ENCODE results near the gene SOCS3. TPM values are rescaled to one million over a fixed set of nuclear protein-coding genes. Genes with fewer than 3 reads are reported as not detected.
A peak's percentile ranks its signal among the peaks of the same experiment; 100 is the strongest.

Gene SOCS3
- total RNA-seq, 4 donors from 2014 or later = 3.2 to 125 (median 20.8) TPM

- peaks cover 0 to 98% (median 0%) of the 10 kb centered on the region in 3 donors for H3K36me3 ChIP-seq
Measured at GRCh38 chr17:78399693-78400144, 39.8 kb upstream of the SOCS3 start.

DNA sequence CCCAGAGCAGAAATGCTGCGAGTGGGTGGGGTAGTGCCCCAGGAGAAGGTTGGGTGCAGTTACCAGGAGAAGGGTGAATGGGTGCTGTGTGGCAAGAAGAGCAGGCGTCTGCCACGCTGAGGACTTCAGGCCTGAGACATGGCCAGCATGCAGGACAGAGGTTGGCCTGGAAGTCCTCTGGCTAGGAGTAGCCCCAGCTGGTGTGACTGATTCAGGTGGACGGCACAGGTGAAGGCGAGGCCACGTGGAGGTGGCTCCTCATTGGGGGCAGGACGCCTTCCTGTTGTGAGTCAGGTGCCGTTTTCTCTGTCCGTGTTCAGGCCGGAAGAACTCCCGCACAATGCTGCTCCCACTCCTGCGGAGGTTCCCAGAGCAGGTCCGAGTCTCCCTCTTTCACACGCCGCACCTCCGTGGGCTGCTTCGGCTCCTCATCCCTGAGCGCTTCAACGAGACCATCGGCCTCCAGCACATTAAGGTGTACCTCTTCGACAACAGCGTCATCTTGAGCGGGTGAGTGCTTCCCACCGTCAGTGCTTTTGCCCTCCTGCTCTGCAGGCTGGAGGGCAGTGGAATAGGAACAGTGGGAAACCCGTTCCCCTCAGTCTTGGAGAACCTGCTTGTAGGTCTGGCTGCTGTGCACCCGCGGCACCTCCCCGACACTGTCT is 39.3 kb upstream of the SOCS3 start:
- no peaks in the 10 kb centered on the region for H3K4me1 ChIP-seq
- H3K36me3 ChIP-seq = peaks cover 0 to 98% (median 0%) of the 10 kb centered on the region in 3 donors
- no peak for TF ChIP-seq POLR2A (IDR thresholded peaks at IDR 0.05)
- TF ChIP-seq, protein P1, sequence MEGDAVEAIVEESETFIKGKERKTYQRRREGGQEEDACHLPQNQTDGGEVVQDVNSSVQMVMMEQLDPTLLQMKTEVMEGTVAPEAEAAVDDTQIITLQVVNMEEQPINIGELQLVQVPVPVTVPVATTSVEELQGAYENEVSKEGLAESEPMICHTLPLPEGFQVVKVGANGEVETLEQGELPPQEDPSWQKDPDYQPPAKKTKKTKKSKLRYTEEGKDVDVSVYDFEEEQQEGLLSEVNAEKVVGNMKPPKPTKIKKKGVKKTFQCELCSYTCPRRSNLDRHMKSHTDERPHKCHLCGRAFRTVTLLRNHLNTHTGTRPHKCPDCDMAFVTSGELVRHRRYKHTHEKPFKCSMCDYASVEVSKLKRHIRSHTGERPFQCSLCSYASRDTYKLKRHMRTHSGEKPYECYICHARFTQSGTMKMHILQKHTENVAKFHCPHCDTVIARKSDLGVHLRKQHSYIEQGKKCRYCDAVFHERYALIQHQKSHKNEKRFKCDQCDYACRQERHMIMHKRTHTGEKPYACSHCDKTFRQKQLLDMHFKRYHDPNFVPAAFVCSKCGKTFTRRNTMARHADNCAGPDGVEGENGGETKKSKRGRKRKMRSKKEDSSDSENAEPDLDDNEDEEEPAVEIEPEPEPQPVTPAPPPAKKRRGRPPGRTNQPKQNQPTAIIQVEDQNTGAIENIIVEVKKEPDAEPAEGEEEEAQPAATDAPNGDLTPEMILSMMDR (IDR thresholded peaks at IDR 0.05) = no peak
- no peaks in the 10 kb centered on the region for H3K27me3 ChIP-seq
- H3K9me3 ChIP-seq = no peaks in the 10 kb centered on the region
- no peak overlapping the region for H3K27ac ChIP-seq
- DNase-seq = no peak
- no peak overlapping the region for H3K4me3 ChIP-seq

More at GRCh38 chr17:78399693-78400144, 39.8 kb upstream of the SOCS3 start:
- Histone ChIP-seq H3K4me3 (no peak overlapping the region), H3K27me3 (no peaks in the 10 kb centered on the region), H3K9me3 (no peaks in the 10 kb centered on the region), H3K4me1 (no peaks in the 10 kb centered on the region), H3K27ac (no peak overlapping the region)
- TF ChIP-seq, protein P1 (IDR thresholded peaks at IDR 0.05) = no peak
- no peak for TF ChIP-seq POLR2A (IDR thresholded peaks at IDR 0.05)
- no peak for DNase-seq

DNA sequence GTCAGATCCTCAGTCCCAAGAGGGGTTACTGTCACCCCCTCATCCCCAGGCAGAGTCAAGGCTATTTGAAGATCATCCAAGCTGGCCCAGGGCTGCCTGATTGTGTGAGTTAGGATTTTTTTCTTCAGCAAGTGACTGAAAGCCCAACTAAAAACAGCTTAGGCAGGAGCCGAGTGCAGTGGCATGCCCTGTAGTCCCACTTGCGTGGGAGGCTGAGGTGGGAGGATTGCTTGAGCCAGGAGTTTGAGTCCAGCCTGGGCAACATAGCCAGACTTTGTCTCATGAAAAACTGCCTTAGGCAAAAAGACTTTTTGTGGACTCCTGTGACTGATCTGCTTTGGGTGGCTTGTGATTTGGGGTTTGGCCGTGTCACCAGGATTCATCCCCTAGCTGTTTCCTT is 38.5 kb upstream of the SOCS3 start:
- no peak overlapping the region for H3K27ac ChIP-seq
- H3K36me3 ChIP-seq = peaks cover 0 to 94% (median 0%) of the 10 kb centered on the region in 3 donors
- no peaks in the 10 kb centered on the region for H3K27me3 ChIP-seq
- no peak for DNase-seq
- H3K4me3 ChIP-seq = no peak overlapping the region
- TF ChIP-seq, protein P1 (IDR thresholded peaks at IDR 0.05) = no peak
- no peak for TF ChIP-seq POLR2A (IDR thresholded peaks at IDR 0.05)
- no peaks in the 10 kb centered on the region for H3K4me1 ChIP-seq
- no peaks in the 10 kb centered on the region for H3K9me3 ChIP-seq

GRCh38 chr17:78397681-78398101 is 37.8 kb upstream of the SOCS3 start:
- H3K27ac ChIP-seq = peak overlapping the region in 1 of 4 donors; percentile 31
- H3K36me3 ChIP-seq = peaks cover 0 to 93% (median 0%) of the 10 kb centered on the region in 3 donors
- no peaks in the 10 kb centered on the region for H3K4me1 ChIP-seq
- DNase-seq = no peak
- H3K9me3 ChIP-seq = no peaks in the 10 kb centered on the region
- TF ChIP-seq, protein P1 (IDR thresholded peaks at IDR 0.05) = no peak
- no peak for TF ChIP-seq POLR2A (IDR thresholded peaks at IDR 0.05)
- no peak overlapping the region for H3K4me3 ChIP-seq
- H3K27me3 ChIP-seq = no peaks in the 10 kb centered on the region

- Histone ChIP-seq H3K36me3 (peaks cover 0 to 87% (median 0%) of the 10 kb centered on the region in 3 donors), H3K27me3 (no peaks in the 10 kb centered on the region), H3K4me1 (no peaks in the 10 kb centered on the region), H3K4me3 (no peak overlapping the region), H3K27ac (peak overlapping the region in 2 of 4 donors; percentile 31 to 32), H3K9me3 (no peaks in the 10 kb centered on the region)
- DNase-seq = no peak
- TF ChIP-seq, protein P1 (IDR thresholded peaks at IDR 0.05) = no peak
- no peak for TF ChIP-seq POLR2A (IDR thresholded peaks at IDR 0.05)
Measured at GRCh38 chr17:78396441-78397337, 36.8 kb upstream of the SOCS3 start.

Data from Peyer's patch (tissue), 4 donors.